ENCODE results near the gene JSRP1. TPM values are rescaled to one million over a fixed set of nuclear protein-coding genes. Genes with fewer than 3 reads are reported as not detected.

The JSRP1 gene
- total RNA-seq, 4 donors from 2014 or later: not detected

GRCh38 chr19:2246801-2247361 lies 9.3 kb downstream of the JSRP1 start:
- Histone ChIP-seq H3K27me3 (peaks cover 0 to 15% of the 10 kb centered on the region in 2 donors), H3K27ac (no peak overlapping the region), H3K4me3 (no peak overlapping the region), H3K36me3 (no peaks in the 10 kb centered on the region), H3K4me1 (peaks cover 0 to 13% of the 10 kb centered on the region in 2 donors), H3K9me3 (no peaks in the 10 kb centered on the region)
- intact Hi-C loops (cut with DNase I; ENCODE audit: low total_unique reads): no loop called here
- DNase-seq: peak in 1 of 2 donors; percentile 60
- TF ChIP-seq POLR2A (IDR thresholded peaks at IDR 0.05): no peak
- no peak for TF ChIP-seq CTCF (IDR thresholded peaks at IDR 0.05)

GRCh38 chr19:2246014-2246620 lies 10.1 kb downstream of the JSRP1 start:
- Histone ChIP-seq H3K36me3 (no peaks in the 10 kb centered on the region), H3K4me1 (peaks cover 0 to 11% of the 10 kb centered on the region in 2 donors), H3K9me3 (no peaks in the 10 kb centered on the region), H3K27ac (no peak overlapping the region), H3K4me3 (no peak overlapping the region), H3K27me3 (peaks cover 0 to 10% of the 10 kb centered on the region in 2 donors)
- intact Hi-C loops (cut with DNase I; ENCODE audit: low total_unique reads): no loop called here
- no peak for DNase-seq
- no peak for TF ChIP-seq CTCF (IDR thresholded peaks at IDR 0.05)
- no peak for TF ChIP-seq POLR2A (IDR thresholded peaks at IDR 0.05)

- intact Hi-C loops (cut with DNase I; ENCODE audit: low total_unique reads): no loop called here
- Histone ChIP-seq H3K36me3 (no peaks in the 10 kb centered on the region), H3K27me3 (peaks cover 0 to 2% of the 10 kb centered on the region in 2 donors), H3K9me3 (no peaks in the 10 kb centered on the region), H3K4me3 (no peak overlapping the region), H3K27ac (no peak overlapping the region), H3K4me1 (peaks cover 0 to 13% of the 10 kb centered on the region in 2 donors)
- TF ChIP-seq POLR2A (IDR thresholded peaks at IDR 0.05) (no peak), CTCF (IDR thresholded peaks at IDR 0.05) (no peak)
- no peak for DNase-seq
Measured at GRCh38 chr19:2245273-2245672, 10.9 kb downstream of the JSRP1 start.

GRCh38 chr19:2244486-2244885 lies 11.7 kb downstream of the JSRP1 start:
- no peaks in the 10 kb centered on the region for H3K36me3 ChIP-seq
- H3K4me3 ChIP-seq: no peak overlapping the region
- H3K27me3 ChIP-seq: no peaks in the 10 kb centered on the region
- peaks cover 2 to 17% of the 10 kb centered on the region in 2 donors for H3K4me1 ChIP-seq
- TF ChIP-seq POLR2A (IDR thresholded peaks at IDR 0.05): no peak
- TF ChIP-seq CTCF (IDR thresholded peaks at IDR 0.05): no peak
- H3K27ac ChIP-seq: no peak overlapping the region
- no peaks in the 10 kb centered on the region for H3K9me3 ChIP-seq
- DNase-seq: no peak
- intact Hi-C loops (cut with DNase I; ENCODE audit: low total_unique reads): no loop called here

- TF ChIP-seq CTCF (IDR thresholded peaks at IDR 0.05): no peak
- no peak for TF ChIP-seq POLR2A (IDR thresholded peaks at IDR 0.05)
- H3K27ac ChIP-seq: no peak overlapping the region
- H3K36me3 ChIP-seq: no peaks in the 10 kb centered on the region
- no peak for DNase-seq
- H3K4me3 ChIP-seq: no peak overlapping the region
- peaks cover 6 to 18% of the 10 kb centered on the region in 2 donors for H3K4me1 ChIP-seq
- H3K9me3 ChIP-seq: no peaks in the 10 kb centered on the region
- H3K27me3 ChIP-seq: no peaks in the 10 kb centered on the region
- intact Hi-C loops (cut with DNase I; ENCODE audit: low total_unique reads): no loop called here
Measured at GRCh38 chr19:2244125-2244411, 12.1 kb downstream of the JSRP1 start.
